Measurements from ENCODE around the gene ETNK2. TPM values are rescaled to one million over a fixed set of nuclear protein-coding genes. Genes with fewer than 3 reads are reported as not detected.

The ETNK2 gene
- polyA plus RNA-seq, 1 experiment = 25.6 TPM

GRCh38 chr1:204110894-204111633 lies 40.8 kb downstream of the ETNK2 start:
- ChIA-PET CTCF (interaction anchor here (1.0 kb wide), 1 partner anchor 240 kb away, joined by 4 read pairs; no protein-coding TSS in a partner anchor), POLR2A (no interaction called here)
- no peak for TF ChIP-seq CTCF (IDR thresholded peaks at IDR 0.05; ENCODE audit: low read depth, low read length)
- Histone ChIP-seq H3K4me3 (ENCODE audit: low read depth, low read length) (no peak overlapping the region), H3K27ac (ENCODE audit: low read depth, low read length) (no peak overlapping the region), H3K9me3 (ENCODE audit: control insufficient read depth, insufficient read depth, low read length) (no peaks in the 10 kb centered on the region), H3K27me3 (ENCODE audit: control insufficient read depth, insufficient read depth, low read length) (peaks cover 5% of the 10 kb centered on the region)
- DNase-seq (ENCODE audit: low read depth, low spot score) = no peak

GRCh38 chr1:204108312-204109141 lies 43.3 kb downstream of the ETNK2 start:
- no peak for TF ChIP-seq CTCF (IDR thresholded peaks at IDR 0.05; ENCODE audit: low read depth, low read length)
- no peak for DNase-seq (ENCODE audit: low read depth, low spot score)
- CTCF ChIA-PET = interaction anchor here (0.9 to 1.2 kb wide), 2 partner anchors 21 to 238 kb away, joined by 3 read pairs; no protein-coding TSS in a partner anchor
- Histone ChIP-seq H3K4me3 (ENCODE audit: low read depth, low read length) (no peak overlapping the region), H3K27ac (ENCODE audit: low read depth, low read length) (no peak overlapping the region), H3K27me3 (ENCODE audit: control insufficient read depth, insufficient read depth, low read length) (peaks cover 5% of the 10 kb centered on the region), H3K9me3 (ENCODE audit: control insufficient read depth, insufficient read depth, low read length) (no peaks in the 10 kb centered on the region)
- POLR2A ChIA-PET = no interaction called here

- CTCF ChIA-PET = interaction anchor here (0.9 to 1.2 kb wide), 2 partner anchors 21 to 237 kb away, joined by 3 read pairs; no protein-coding TSS in a partner anchor
- H3K27me3 ChIP-seq (ENCODE audit: control insufficient read depth, insufficient read depth, low read length) = peaks cover 5% of the 10 kb centered on the region
- TF ChIP-seq CTCF (IDR thresholded peaks at IDR 0.05; ENCODE audit: low read depth, low read length) = no peak
- POLR2A ChIA-PET = no interaction called here
- no peak overlapping the region for H3K27ac ChIP-seq (ENCODE audit: low read depth, low read length)
- DNase-seq (ENCODE audit: low read depth, low spot score) = no peak
- H3K4me3 ChIP-seq (ENCODE audit: low read depth, low read length) = no peak overlapping the region
- H3K9me3 ChIP-seq (ENCODE audit: control insufficient read depth, insufficient read depth, low read length) = no peaks in the 10 kb centered on the region
These were observed 44.0 kb downstream of the ETNK2 start for GRCh38 chr1:204107892-204108291.

GRCh38 chr1:204106825-204107224 lies 45.0 kb downstream of the ETNK2 start:
- ChIA-PET CTCF (no interaction called here), POLR2A (no interaction called here)
- Histone ChIP-seq H3K27me3 (ENCODE audit: control insufficient read depth, insufficient read depth, low read length) (peaks cover 9% of the 10 kb centered on the region), H3K4me3 (ENCODE audit: low read depth, low read length) (no peak overlapping the region), H3K27ac (ENCODE audit: low read depth, low read length) (no peak overlapping the region), H3K9me3 (ENCODE audit: control insufficient read depth, insufficient read depth, low read length) (no peaks in the 10 kb centered on the region)
- no peak for TF ChIP-seq CTCF (IDR thresholded peaks at IDR 0.05; ENCODE audit: low read depth, low read length)
- no peak for DNase-seq (ENCODE audit: low read depth, low spot score)

- no peaks in the 10 kb centered on the region for H3K9me3 ChIP-seq (ENCODE audit: control insufficient read depth, insufficient read depth, low read length)
- DNase-seq (ENCODE audit: low read depth, low spot score) = no peak
- TF ChIP-seq CTCF (IDR thresholded peaks at IDR 0.05; ENCODE audit: low read depth, low read length) = no peak
- CTCF ChIA-PET = no interaction called here
- H3K27ac ChIP-seq (ENCODE audit: low read depth, low read length) = no peak overlapping the region
- POLR2A ChIA-PET = no interaction called here
- H3K27me3 ChIP-seq (ENCODE audit: control insufficient read depth, insufficient read depth, low read length) = peaks cover 10% of the 10 kb centered on the region
- no peak overlapping the region for H3K4me3 ChIP-seq (ENCODE audit: low read depth, low read length)
These were observed 46.7 kb downstream of the ETNK2 start for GRCh38 chr1:204105131-204105515.

Measured in AG04450 (cell line).